Activated CD4-positive, alpha-beta T cell treated with anti-CD3 and anti-CD28 coated beads, Interleukin-2, amount 50 U/mL, for 16 hours (primary cell): ENCODE data around the gene SUPT5H.

Source experiments
- DNase-seq: peaks from one replicate; pipeline ENCODE4 v3.0.0-alpha.2; 2020

The SUPT5H gene

GRCh38 chr19:39445196-39446111 is at the start of gene SUPT5H:
SUPT5H (plus strand) TSS chr19:39445582; CDS start chr19:39445891, 309 bp downstream.
- DNase-seq, result peak; percentile 99

- DNase-seq, result peak; percentile 93
Observed at GRCh38 chr19:39397360-39398296, 47.8 kb upstream of the SUPT5H start.

DNA sequence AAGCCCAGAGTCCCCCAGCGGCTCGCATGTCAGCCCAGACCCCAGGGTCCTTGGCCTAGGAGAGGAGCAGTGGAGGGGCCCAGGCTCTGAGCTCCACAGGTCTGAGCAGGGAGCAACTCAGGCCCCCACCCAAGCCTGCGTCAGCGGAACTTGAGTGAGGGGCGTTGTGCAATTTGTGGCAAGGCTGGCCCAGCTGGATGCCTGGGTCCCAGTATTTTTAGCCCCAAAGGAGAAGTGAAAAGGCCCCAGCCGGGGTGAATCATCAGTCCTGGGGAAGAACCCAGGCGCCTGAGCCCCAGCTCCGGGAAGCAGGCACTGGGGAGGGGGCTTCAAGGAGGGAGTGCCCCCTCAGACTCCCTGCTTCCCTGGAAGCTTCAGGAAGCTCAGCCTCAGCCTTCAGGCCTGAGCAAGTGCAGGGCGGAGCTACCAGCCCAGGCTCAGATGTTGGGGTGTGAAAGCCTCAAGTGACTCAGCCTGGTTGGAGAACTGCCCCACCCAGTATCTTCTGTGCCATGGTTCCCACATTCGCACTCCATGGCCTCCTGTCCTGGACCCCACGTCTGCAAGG is 47.0 kb upstream of the SUPT5H start:
- peak; percentile 77 for DNase-seq

DNA sequence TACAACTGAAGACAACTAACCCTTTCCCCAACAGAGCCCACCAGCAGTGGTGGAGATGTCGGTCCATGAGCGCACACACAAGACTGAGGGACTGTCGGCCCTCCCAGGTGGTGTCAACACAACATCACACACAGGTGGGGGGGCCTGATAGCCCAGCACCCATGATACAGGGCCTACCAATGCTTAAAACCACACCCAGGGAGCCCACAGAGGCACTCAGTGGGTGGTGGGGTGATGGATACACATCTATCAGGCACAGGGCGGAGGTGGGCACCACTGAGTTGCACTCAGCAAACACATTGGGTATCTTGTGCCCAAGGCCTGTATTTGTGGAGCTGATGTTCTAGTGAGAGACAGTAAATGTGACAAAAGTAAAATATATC is 45.7 kb upstream of the SUPT5H start:
- no peak for DNase-seq

- DNase-seq, result no peak
Observed at GRCh38 chr19:39400061-39400460, 45.3 kb upstream of the SUPT5H start.

- DNase-seq, result no peak
Observed at GRCh38 chr19:39401070-39401548, 44.3 kb upstream of the SUPT5H start.

DNA sequence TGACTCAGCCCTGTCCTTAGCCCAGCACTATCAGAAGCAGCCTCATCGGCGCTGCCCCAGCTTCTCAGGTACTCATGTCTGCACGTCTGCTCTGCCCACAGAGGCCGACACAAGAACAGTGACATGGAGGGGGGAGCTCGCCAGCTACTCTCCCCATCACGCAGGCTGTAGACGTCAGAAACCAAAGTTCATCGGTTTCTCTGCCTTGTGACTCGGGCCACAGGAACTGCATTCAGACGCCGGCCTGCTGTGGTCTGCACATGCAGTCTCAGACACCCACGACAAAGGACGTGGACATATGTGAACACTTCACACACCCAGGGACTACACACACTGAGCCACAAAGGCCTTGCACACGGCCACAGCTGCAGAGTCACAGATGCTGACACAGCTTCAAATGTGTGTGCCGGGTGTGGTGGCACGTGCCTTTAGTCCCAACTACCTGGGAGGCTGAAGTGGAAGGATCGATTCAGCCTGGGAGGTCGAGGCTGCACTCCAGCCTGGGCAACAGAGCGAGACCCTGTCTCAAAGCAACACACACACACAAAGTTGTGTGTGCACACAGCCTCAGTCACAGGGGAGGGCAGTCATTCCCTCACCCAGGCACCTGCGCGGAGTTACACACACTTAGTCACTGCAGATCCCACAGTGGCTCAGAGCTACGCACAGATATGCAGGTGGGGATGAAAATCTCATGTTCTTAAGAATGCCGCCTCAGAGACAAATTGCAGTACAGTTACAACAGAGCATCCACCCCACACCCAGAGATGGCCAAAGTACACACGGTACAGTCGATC is 43.6 kb upstream of the SUPT5H start:
- peak; percentile 89 for DNase-seq

- DNase-seq, result peak; percentile 90
Observed at GRCh38 chr19:39402346-39403300, 42.8 kb upstream of the SUPT5H start.

DNA sequence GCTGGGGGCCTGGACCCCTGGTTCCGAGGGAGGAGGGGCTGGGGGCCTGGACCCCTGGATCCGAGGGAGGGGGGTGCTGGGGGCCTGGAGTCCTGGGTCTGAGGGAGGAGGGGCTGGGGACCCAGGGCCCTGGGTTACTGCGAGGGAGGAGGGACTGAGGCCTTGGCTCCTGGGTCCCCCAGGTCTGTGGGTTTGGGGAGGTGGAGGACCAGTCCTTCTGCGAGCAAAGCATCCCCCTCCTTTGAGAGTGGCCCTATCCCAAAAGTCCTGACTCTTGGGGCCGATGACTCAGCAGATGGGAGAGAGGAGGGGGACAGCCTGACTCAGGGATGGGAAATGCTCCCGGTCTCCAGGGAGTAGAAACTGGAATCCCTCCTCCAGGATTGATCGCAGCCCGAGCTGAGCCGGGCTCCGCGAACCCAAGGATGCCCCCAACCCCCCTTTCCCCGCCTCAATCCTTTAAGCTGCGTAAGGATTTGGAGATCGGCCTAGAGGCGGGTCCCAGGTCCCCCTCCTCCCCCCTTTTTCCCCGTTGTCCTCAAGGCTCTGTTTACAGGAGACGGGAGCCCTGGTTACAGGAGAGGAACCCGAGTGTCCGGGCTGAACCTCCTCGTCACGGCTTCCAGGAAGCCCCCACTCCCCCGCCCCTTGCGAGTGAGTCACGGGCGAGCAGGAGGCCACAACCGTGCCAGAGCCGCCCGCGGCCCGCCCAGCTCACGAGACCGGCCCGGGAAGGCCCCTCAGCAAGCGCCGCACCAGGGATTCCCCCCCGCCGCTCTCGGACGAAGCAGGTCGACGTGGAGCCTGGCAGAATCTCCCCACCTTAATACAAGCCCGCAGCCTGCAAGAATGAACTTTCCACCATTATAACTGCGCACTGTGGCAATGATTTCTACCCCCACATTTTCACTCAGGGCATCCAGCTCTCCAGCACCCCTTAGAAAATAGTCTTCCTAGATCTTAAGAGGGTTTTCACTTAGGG is 41.8 kb upstream of the SUPT5H start:
- DNase-seq, result peak; percentile 94

GRCh38 chr19:39405261-39405957 is 40.0 kb upstream of the SUPT5H start:
- DNase-seq, result no peak

DNA sequence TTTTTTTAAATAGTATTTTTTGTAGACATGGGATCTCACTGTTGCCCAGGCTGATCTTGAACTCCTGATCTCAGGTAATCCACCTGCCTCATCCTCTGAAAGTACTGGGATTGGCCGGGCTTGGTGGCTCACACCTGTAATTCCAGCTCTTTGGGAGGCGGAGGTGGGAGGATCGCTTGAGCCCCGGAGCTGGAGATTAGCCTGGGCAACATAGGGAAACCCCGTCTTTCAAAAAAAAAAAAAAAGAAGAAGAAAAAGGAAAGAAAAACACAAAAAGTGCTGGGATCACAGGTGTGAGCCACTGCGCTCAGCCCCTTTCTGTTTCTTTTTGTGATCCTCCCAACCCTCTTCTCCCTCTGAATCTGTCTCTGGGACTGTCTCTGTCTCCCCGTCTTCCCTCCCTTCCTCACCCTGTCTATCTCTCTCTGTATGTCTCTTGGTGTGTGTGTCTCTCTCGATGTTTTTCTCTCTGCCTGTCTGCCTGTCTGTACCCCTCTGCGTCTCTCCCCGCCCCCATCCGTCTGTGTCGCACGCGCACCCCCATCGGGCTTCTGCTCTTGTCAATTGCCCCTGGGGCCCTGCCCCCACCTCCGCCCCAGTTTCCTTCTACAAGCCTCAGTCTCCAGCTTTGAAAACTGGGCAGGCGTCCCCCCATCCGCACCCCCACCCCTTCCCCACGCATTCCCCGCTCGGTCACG is 39.3 kb upstream of the SUPT5H start:
- DNase-seq, result peak; percentile 85

DNA sequence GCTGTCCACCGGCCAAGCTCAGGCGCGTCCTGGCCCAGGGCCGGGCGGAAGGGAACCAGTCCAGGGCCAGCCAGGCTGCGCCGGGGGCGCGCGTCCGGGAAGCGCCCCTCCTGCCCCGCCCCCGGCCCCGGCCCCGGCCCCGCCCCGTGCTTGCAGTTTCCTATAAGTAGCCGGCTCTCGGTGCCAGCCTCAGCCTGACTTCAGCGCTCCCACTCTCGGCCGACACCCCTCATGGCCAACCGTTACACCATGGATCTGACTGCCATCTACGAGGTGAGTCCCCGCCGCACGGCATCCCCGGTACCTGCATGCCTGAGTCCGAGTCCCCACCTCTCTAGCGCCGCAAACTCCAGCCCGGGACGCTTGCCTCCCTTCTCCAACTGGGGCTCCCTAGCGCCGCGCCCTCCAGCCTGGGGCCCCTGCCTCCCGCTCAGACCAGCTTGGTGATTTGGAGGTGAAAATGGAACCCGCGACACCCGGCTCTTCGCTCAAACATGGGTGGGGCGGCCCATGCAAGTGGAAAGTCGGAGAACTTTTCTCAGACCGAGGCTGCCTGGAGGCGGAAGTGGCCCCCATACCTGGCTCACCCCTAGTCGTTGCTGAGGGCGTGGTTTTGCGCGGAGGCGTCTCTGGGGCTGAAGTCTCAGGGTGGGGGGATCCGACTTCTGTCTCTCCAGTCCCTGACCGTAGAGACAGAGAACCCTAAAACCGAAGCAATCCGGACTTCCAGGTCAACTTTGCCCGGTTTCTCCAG is 38.5 kb upstream of the SUPT5H start, which contains the start of gene ZFP36:
Gene ZFP36 (plus strand): TSS at position 192 of the 754 bp plus-strand sequence. CDS start 58 bp downstream, at position 250.
- peak; percentile 92 for DNase-seq

- no peak for DNase-seq
Observed at GRCh38 chr19:39407410-39407659, 38.0 kb upstream of the SUPT5H start.

- peak; percentile 77 for DNase-seq
Observed at GRCh38 chr19:39407660-39408391, 37.6 kb upstream of the SUPT5H start.

- DNase-seq, result no peak
Observed at GRCh38 chr19:39408392-39409207, 36.8 kb upstream of the SUPT5H start.
